NCI-H2081 (cell line): ENCODE results near the gene PTPRB.

Source experiments
- DNase-seq, 2 experiments: peaks; one replicate each; lab custom pipeline; 2025; lab: John Stamatoyannopoulos, UW

PTPRB gene

GRCh38 chr12:70643939-70644338 is 6.7 kb upstream of the PTPRB start:
- DNase-seq: no peak

GRCh38 chr12:70641691-70642090 is 4.5 kb upstream of the PTPRB start:
- DNase-seq: no peak

- no peak for DNase-seq
These were observed 3.7 kb upstream of the PTPRB start for GRCh38 chr12:70640901-70641300.

- no peak for DNase-seq
These were observed 2.3 kb upstream of the PTPRB start for GRCh38 chr12:70639535-70639934.

- DNase-seq: no peak
These were observed 1.6 kb upstream of the PTPRB start for GRCh38 chr12:70638639-70639360.

GRCh38 chr12:70635755-70636154 is 1.5 kb downstream of the PTPRB start:
- DNase-seq: no peak

- DNase-seq: no peak
These were observed 8.3 kb downstream of the PTPRB start for GRCh38 chr12:70628701-70629480.

GRCh38 chr12:70627677-70628076 is 9.6 kb downstream of the PTPRB start:
- no peak for DNase-seq

GRCh38 chr12:70626180-70626579 is 11.0 kb downstream of the PTPRB start:
- no peak for DNase-seq

GRCh38 chr12:70619471-70620152 is 17.6 kb downstream of the PTPRB start:
- DNase-seq: no peak

GRCh38 chr12:70618371-70618770 is 18.9 kb downstream of the PTPRB start:
- no peak for DNase-seq

- no peak for DNase-seq
These were observed 19.8 kb downstream of the PTPRB start for GRCh38 chr12:70617450-70617849.

GRCh38 chr12:70615174-70615866 is 21.9 kb downstream of the PTPRB start:
- no peak for DNase-seq

GRCh38 chr12:70609739-70610491 is 27.3 kb downstream of the PTPRB start:
- DNase-seq: peak; percentile 33 to 35

- no peak for DNase-seq
These were observed 28.0 kb downstream of the PTPRB start for GRCh38 chr12:70609203-70609602.

- no peak for DNase-seq
These were observed 29.0 kb downstream of the PTPRB start for GRCh38 chr12:70608184-70608583.

GRCh38 chr12:70607107-70607506 is 30.1 kb downstream of the PTPRB start:
- DNase-seq: no peak

GRCh38 chr12:70605976-70606375 is 31.3 kb downstream of the PTPRB start:
- no peak for DNase-seq

- DNase-seq: no peak
These were observed 32.6 kb downstream of the PTPRB start for GRCh38 chr12:70604662-70605061.

- no peak for DNase-seq
These were observed 34.2 kb downstream of the PTPRB start for GRCh38 chr12:70603044-70603443.

- DNase-seq: peak in 1 of 2 experiments; percentile 27
These were observed 38.6 kb downstream of the PTPRB start for GRCh38 chr12:70598467-70599193.
